Endothelial cell of umbilical vein (primary cell): ENCODE results near the gene CHD9. TPM values are rescaled to one million over a fixed set of nuclear protein-coding genes. Genes with fewer than 3 reads are reported as not detected.
"Not testable (repeated sequence)": the region's sequence is repeated elsewhere in the genome, so short reads cannot be mapped to it uniquely, and the experiment has no call there.

Experiments
- BruUV-seq: library from RNA; stranded (reverse); fragments of 400-500 nt; replicated peaks from 2 replicates; lab custom pipeline; 2021; lab: Mats Ljungman, UMichigan
- CTCF ChIA-PET: fragments of 300-600, 350-600 bp; sonication (Branson Sonifier 250); formaldehyde crosslinking; loops from one replicate; lab custom pipeline; 2021; ENCODE audit warnings: antibody characterized with exemption, inconsistent platforms; lab: Charles Lee
- POLR2A ChIA-PET: fragments of 300-600, 350-600 bp; sonication (Branson Sonifier 250); formaldehyde crosslinking; loops from one replicate; lab custom pipeline; 2021; ENCODE audit warnings: antibody characterized with exemption, inconsistent platforms; lab: Charles Lee
- DNase-seq: peaks from one replicate; pipeline ENCODE4 v3.0.0-alpha.2; 2011; ENCODE audit warnings: low read depth, low spot score
- FAIRE-seq: peaks from 2 replicates; lab custom pipeline; 2011; peaks lifted over from hg19 to GRCh38; lab: Jason Lieb, UNC
- H2AFZ ChIP-seq: 2 replicates; pipeline ENCODE4 v1.6.0; 2012; ENCODE audit warnings: low read depth, low read length, control low read depth, inconsistent platforms
- H3K27ac ChIP-seq: 2 replicates; pipeline ENCODE4 v1.5.1; 2011; ENCODE audit warnings: low read depth, mild to moderate bottlenecking, control low read depth, low read length, moderate library complexity; ENCODE audit not compliant: insufficient read depth
- H3K27me3 ChIP-seq, 2 experiments: 2 replicates each; pipeline versions ENCODE4 v1.6.0 to v1.6.1; 2011; ENCODE audit warnings: low read length in 2 of 2, mixed read lengths in 1 of 2; ENCODE audit not compliant: control insufficient read depth in 2 of 2, insufficient read depth in 2 of 2
- H3K36me3 ChIP-seq, 2 experiments: 2 replicates in 1 of 2; 3 replicates in 1 of 2; pipeline ENCODE4 v1.5.1; 2011; ENCODE audit warnings: low read length in 2 of 2, mild to moderate bottlenecking in 1 of 2, moderate library complexity in 1 of 2; ENCODE audit not compliant: control insufficient read depth in 2 of 2, insufficient read depth in 2 of 2; ENCODE audit errors: extremely low read depth in 1 of 2
- H3K4me1 ChIP-seq: 3 replicates; pipeline ENCODE4 v1.5.1; 2011; ENCODE audit warnings: mild to moderate bottlenecking, low read length; ENCODE audit not compliant: control insufficient read depth, insufficient read depth; ENCODE audit errors: extremely low read depth
- H3K4me2 ChIP-seq: 2 replicates; pipeline ENCODE4 v1.6.1; 2011; ENCODE audit warnings: low read length, control low read depth, mixed read lengths; ENCODE audit not compliant: insufficient read depth
- H3K4me3 ChIP-seq, 3 experiments: fragments of 200-600 bp in 1 of 3; sonication (generic), shearing (Covaris generic) in 1 of 3; replicated peaks in 1 of 3; 2 replicates each; pipeline ENCODE4 v1.5.1; 2011 to 2016; ENCODE audit warnings: control low read depth in 3 of 3, low read length in 3 of 3, mild to moderate bottlenecking in 2 of 3, inconsistent platforms in 1 of 3, low read depth in 1 of 3, moderate library complexity in 1 of 3; ENCODE audit not compliant: insufficient read depth in 1 of 3
- H3K79me2 ChIP-seq: 2 replicates; pipeline ENCODE4 v1.6.0; 2012; ENCODE audit warnings: low read length, inconsistent platforms; ENCODE audit not compliant: control insufficient read depth, insufficient read depth
- H3K9ac ChIP-seq: replicated peaks from 2 replicates; pipeline ENCODE3; 2011; ENCODE audit warnings: low read length, control low read depth; ENCODE audit not compliant: insufficient read depth; ENCODE audit errors: extremely low read depth
- H3K9me1 ChIP-seq: replicated peaks from 3 replicates; pipeline ENCODE4 v1.6.0; 2011; ENCODE audit warnings: mild to moderate bottlenecking, low read length; ENCODE audit not compliant: control insufficient read depth, insufficient read depth; ENCODE audit errors: extremely low read depth
- H3K9me3 ChIP-seq: replicated peaks from 2 replicates; pipeline ENCODE4 v1.5.1; 2012; ENCODE audit warnings: low read length, inconsistent platforms; ENCODE audit not compliant: control insufficient read depth, insufficient read depth
- H4K20me1 ChIP-seq: replicated peaks from 2 replicates; pipeline ENCODE3; 2011; ENCODE audit warnings: mild to moderate bottlenecking, low read length; ENCODE audit not compliant: control insufficient read depth, insufficient read depth; ENCODE audit errors: extremely low read depth
- EZH2 ChIP-seq: IDR thresholded peaks from 2 replicates; pipeline ENCODE4 v1.6.1; 2012; ENCODE audit warnings: borderline replicate concordance, low read depth, mild to moderate bottlenecking, moderate library complexity, low read length, inconsistent platforms; ENCODE audit not compliant: severe bottlenecking
- FOS ChIP-seq: IDR thresholded peaks from 2 replicates; pipeline ENCODE4 v1.6.1; 2011; ENCODE audit warnings: mild to moderate bottlenecking, low read length, moderate library complexity, borderline replicate concordance; ENCODE audit not compliant: insufficient read depth
- GATA2 ChIP-seq: IDR thresholded peaks from 2 replicates; pipeline ENCODE4 v1.7.0; 2011; ENCODE audit warnings: low read depth, mild to moderate bottlenecking, moderate library complexity, mixed read lengths, low read length; ENCODE audit not compliant: insufficient read length, insufficient read depth
- MYC ChIP-seq: IDR thresholded peaks from one replicate; pipeline ENCODE4 v1.6.1; 2011; ENCODE audit warnings: mild to moderate bottlenecking, low read depth, low read length
- POLR2A ChIP-seq: IDR thresholded peaks from 2 replicates; pipeline ENCODE4 v1.6.1; 2012; ENCODE audit warnings: low read depth, mild to moderate bottlenecking, control low read depth, low read length
- POLR2AphosphoS5 ChIP-seq: IDR thresholded peaks from 2 replicates; pipeline ENCODE4 v1.6.1; 2012; ENCODE audit warnings: low read depth, mild to moderate bottlenecking, control low read depth, low read length, moderate library complexity; ENCODE audit not compliant: insufficient read depth
- dilution Hi-C: fragments of 300-500 bp; cut with MboI; formaldehyde crosslinking; loops from one replicate; pipeline ENCODE4 v1.15.0; 2019; ENCODE audit warnings: low sequenced_read_pairs; ENCODE audit not compliant: extremely low pct_ligation_motif_present
- intact Hi-C: fragments of 100-400 bp; cut with micrococcal nuclease; formaldehyde crosslinking; loops from one replicate; pipeline ENCODE4 v1.10.0; 2022
- polyA plus RNA-seq, 4 experiments: library from polyadenylated mRNA; depleted of rRNA in 3 of 4; stranded (reverse) in 3 of 4; unstranded in 1 of 4; fragments of >200 nt; gene quantifications; 2 replicates each; pipeline versions ENCODE4 v1.2.1 to v1.2.3, GENCODE V29; 2011 to 2012; ENCODE audit warnings: missing spikeins in 1 of 4
- total RNA-seq: library from RNA; stranded (reverse); gene quantifications from 2 replicates; pipeline ENCODE4 v1.2.3, GENCODE V29; 2021

The CHD9 gene
- total and polyA plus RNA-seq, 2 donors (not counting 3 experiments of a cell fraction or from before 2014, with no cell fraction given), result 9.9 to 59.2 TPM

GRCh38 chr16:53071748-53072301 lies 17.0 kb downstream of the CHD9 start:
- FAIRE-seq, result no peak
- intact Hi-C loops, result loop anchor here (1.0 to 5.0 kb wide), 3 partner anchors 19 to 90 kb away; no protein-coding TSS in a partner anchor
- peak overlapping the region; percentile 65 for H3K4me2 ChIP-seq
- peak; percentile 88 for DNase-seq
- H3K27ac ChIP-seq, result peak overlapping the region; percentile 5
- H4K20me1 ChIP-seq, result no peaks in the 10 kb centered on the region
- no peaks in the 10 kb centered on the region for H3K9me1 ChIP-seq
- H3K4me1 ChIP-seq, result peaks cover 11% of the 10 kb centered on the region
- H3K27me3 ChIP-seq, result no peaks in the 10 kb centered on the region
- POLR2A ChIA-PET, result interaction anchor here (0.7 to 0.8 kb wide), 2 partner anchors 18 to 22 kb away, joined by 3 to 7 read pairs; no protein-coding TSS in a partner anchor
- H3K9me3 ChIP-seq, result no peaks in the 10 kb centered on the region
- BruUV-seq, result no TSS peak
- peak overlapping the region in 1 of 3 experiments; percentile 23 for H3K4me3 ChIP-seq
- TF ChIP-seq GATA2 (no peak), EZH2 (no peak), FOS (no peak), MYC (no peak), POLR2AphosphoS5 (no peak)
- peak overlapping the region; percentile 18 for H2AFZ ChIP-seq
- H3K36me3 ChIP-seq, result no peaks in the 10 kb centered on the region
- no peak overlapping the region for H3K9ac ChIP-seq
- CTCF ChIA-PET, result interaction anchor here (0.8 to 1.6 kb wide), 4 partner anchors 11 to 17 kb away, joined by 3 to 4 read pairs (median 3); partner anchors contain the start of gene CHD9
- peaks cover 7% of the 10 kb centered on the region for H3K79me2 ChIP-seq
- dilution Hi-C loops, result no loop called here

DNA sequence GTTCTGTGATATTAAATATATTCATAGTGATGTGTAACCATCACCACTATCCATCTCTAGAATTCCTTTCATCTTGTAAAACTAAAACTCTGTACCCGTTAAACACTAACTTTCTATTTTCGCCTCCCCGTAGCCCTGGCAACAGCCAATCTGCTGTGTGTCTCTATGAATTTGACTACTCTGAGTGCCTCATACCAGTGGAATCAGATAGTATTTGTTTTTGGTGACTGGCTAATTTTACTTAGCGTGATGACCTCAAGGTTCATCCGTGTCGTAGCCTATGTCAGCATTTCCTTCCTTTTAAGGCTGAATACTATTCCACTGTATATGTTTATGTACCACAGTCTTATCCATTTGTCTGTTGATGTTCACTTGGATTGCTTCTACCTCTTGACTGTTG lies 18.2 kb downstream of the CHD9 start:
- no peak for FAIRE-seq
- POLR2A ChIA-PET, result no interaction called here

GRCh38 chr16:53074296-53074695 lies 19.5 kb downstream of the CHD9 start:
- BruUV-seq, H3K9me3 ChIP-seq, H3K79me2 ChIP-seq, H3K9ac ChIP-seq, CTCF ChIA-PET, H3K27ac ChIP-seq, H3K36me3 ChIP-seq, H3K9me1 ChIP-seq, H3K4me2 ChIP-seq, DNase-seq, POLR2A ChIA-PET, H2AFZ ChIP-seq, FAIRE-seq, H3K4me3 ChIP-seq, dilution Hi-C loops, H3K27me3 ChIP-seq, H4K20me1 ChIP-seq: not testable (repeated sequence)
- H3K4me1 ChIP-seq, result peaks cover 11% of the 10 kb centered on the region
- intact Hi-C loops, result loop anchor here (5.0 kb wide), 1 partner anchor 88 kb away; no protein-coding TSS in a partner anchor

More for the DNA sequence above, 18.2 kb downstream of the CHD9 start:
- no peak for TF ChIP-seq MYC
- no peak for TF ChIP-seq POLR2A
- CTCF ChIA-PET, result interaction anchor here (0.7 kb wide), 1 partner anchor 61 kb away, joined by 3 read pairs; no protein-coding TSS in a partner anchor
- Histone ChIP-seq H3K79me2 (peaks cover 7% of the 10 kb centered on the region), H4K20me1 (no peaks in the 10 kb centered on the region), H3K27ac (no peak overlapping the region), H3K4me1 (peaks cover 11% of the 10 kb centered on the region), H3K9me3 (no peaks in the 10 kb centered on the region), H3K9me1 (no peaks in the 10 kb centered on the region), H3K9ac (no peak overlapping the region), H3K4me2 (no peak overlapping the region), H3K4me3 (no peak overlapping the region), H2AFZ (no peak overlapping the region), H3K27me3 (no peaks in the 10 kb centered on the region), H3K36me3 (no peaks in the 10 kb centered on the region)
- no peak for DNase-seq
- intact Hi-C loops (loop anchor here (2.0 to 5.0 kb wide), 2 partner anchors 26 to 89 kb away; no protein-coding TSS in a partner anchor), dilution Hi-C loops (no loop called here)
- BruUV-seq, result no TSS peak
